Uterus (tissue), 2 donors: ENCODE data around the gene ARPC2.

Experiments used
- CTCF ChIP-seq, 4 experiments: fragments of 200-600 bp in 2 of 4; fragments of 450-650 bp in 2 of 4; sonication (generic) in 2 of 4; IDR thresholded peaks; one replicate each; pipeline ENCODE4 v1.5.1; 2016 to 2019; ENCODE audit warnings: antibody characterized with exemption in 4 of 4, mild to moderate bottlenecking in 2 of 4, moderate library complexity in 1 of 4
- POLR2A ChIP-seq, 2 donors: fragments of 450-650 bp; IDR thresholded peaks; one replicate each; pipeline ENCODE4 v1.6.1; 2016; ENCODE audit warnings: antibody characterized with exemption in 2 of 2, mild to moderate bottlenecking in 1 of 2, moderate library complexity in 1 of 2

DNA sequence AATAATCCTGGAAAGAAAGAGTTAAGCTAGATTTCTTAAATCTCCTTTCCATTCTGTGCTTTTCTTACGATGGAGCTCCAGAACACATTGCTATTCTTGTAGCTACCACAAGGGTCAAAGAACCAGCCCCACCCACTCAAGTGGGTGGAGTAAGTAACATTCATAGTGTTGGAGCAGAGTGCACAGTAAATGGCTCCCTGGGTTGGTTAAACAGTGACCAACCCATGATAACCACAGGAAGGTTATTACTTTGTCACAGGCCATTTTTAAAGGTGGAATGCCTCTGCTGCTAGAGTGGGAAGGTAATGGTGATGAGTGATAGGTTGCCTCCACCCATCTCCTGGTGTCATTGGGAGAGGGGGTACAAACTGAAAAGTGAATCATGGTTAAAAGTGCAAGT, 13.9 kb downstream of the ARPC2 start:
- TF ChIP-seq CTCF (IDR thresholded peaks at IDR 0.05): no peak
- no peak for TF ChIP-seq POLR2A (IDR thresholded peaks at IDR 0.05)
